Activated naive CD8-positive, alpha-beta T cell treated with anti-CD3 and anti-CD28 coated beads, Interleukin-2, amount 50 U/mL, for 16 hours (primary cell): ENCODE measurements around the gene SLC4A7.
"Not testable (repeated sequence)": the region's sequence is repeated elsewhere in the genome, so short reads cannot be mapped to it uniquely, and the experiment has no call there.

Experiments
- DNase-seq: peaks from one replicate; pipeline ENCODE4 v3.0.0-alpha.2; 2020; ENCODE audit warnings: low read depth, low spot score

Gene SLC4A7

GRCh38 chr3:27429909-27430308 is 54.3 kb downstream of the SLC4A7 start:
- DNase-seq = no peak

- DNase-seq = no peak
Observed at GRCh38 chr3:27428446-27428845, 55.7 kb downstream of the SLC4A7 start.

- no peak for DNase-seq
Observed at GRCh38 chr3:27426926-27427325, 57.3 kb downstream of the SLC4A7 start.

DNA sequence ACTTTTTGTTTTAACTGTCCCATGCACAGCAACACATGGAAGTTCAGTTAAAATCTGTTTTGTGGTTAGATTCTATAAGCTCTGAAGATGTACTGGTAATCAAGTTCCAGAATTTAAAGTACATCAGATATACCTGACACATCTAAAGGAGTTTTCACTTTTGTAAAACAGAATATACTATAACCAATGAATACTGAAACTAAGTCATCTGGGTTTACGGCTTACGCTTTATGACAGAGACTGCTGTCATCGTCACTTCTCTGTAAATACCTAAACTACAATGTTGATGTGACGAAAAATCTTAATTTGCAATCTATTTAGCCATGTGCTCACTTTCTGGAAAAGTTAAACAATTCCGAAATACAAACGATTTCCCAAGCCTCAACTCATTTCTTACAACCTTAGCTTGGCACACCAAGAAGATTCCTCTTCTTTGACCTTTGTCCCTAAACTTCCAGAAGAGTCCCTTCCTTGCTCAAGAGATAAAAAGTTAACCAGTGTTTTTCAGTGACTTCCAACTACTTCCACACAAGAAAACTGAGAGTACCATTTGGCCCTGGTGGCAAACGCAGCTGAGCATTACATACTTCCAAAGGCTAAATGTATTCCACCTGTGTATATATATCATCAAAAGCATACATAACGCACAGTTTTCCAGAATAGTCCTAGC is 58.2 kb downstream of the SLC4A7 start:
- no peak for DNase-seq

DNA sequence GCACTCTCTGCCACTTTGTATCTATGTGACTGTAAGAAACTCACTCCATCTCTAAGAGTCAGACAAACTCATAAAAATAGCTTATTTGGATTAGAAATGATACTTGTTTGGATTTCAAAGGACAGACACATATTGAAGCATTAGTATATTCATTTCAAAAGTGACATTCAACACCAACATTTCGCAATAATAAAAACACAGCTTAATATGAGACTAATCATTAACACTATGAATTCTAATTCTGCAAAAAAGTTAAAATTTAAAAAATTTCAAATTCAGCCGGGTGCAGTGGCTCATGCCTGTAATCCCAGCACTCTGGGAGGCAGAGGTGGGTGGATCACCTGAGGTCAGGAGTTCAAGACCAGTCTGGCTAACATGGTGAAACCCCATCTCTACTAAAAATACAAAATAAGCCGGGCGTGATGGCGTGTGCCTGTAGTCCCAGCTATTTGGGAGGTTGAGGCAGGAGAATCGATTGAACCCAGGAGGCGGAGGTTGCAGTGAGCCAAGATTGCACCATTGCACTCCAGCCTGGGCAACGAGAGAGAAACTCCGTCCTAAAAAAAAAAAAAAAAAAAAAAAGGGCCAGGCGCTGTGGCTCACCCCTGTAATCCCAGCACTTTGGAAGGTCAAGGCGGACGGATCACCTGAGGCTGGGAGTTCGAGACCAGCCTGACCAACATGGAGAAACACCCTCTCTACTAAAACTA is 59.2 kb downstream of the SLC4A7 start:
- DNase-seq = not testable (repeated sequence)

- DNase-seq = no peak
Observed at GRCh38 chr3:27423463-27423862, 60.7 kb downstream of the SLC4A7 start.

- DNase-seq = no peak
Observed at GRCh38 chr3:27422617-27423016, 61.6 kb downstream of the SLC4A7 start.

DNA sequence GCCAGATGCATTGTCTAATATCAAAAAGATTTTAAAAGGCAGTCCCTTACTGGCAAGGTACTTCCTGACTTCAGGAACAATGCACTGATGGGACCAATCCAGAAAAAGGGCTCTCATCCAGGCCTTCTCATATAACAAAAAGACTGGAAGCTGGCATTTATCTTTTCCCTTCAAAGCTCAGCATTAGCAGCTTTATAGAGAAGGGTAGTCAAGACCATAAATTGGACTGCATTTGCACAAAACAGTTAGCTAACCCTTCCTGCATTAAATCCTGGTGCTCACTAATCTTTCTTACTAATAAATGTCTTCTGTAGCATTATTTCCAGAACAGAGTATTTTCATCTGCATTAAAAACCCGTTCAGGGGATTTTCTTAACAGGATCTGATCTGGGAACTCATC is 69.0 kb downstream of the SLC4A7 start:
- DNase-seq = no peak

DNA sequence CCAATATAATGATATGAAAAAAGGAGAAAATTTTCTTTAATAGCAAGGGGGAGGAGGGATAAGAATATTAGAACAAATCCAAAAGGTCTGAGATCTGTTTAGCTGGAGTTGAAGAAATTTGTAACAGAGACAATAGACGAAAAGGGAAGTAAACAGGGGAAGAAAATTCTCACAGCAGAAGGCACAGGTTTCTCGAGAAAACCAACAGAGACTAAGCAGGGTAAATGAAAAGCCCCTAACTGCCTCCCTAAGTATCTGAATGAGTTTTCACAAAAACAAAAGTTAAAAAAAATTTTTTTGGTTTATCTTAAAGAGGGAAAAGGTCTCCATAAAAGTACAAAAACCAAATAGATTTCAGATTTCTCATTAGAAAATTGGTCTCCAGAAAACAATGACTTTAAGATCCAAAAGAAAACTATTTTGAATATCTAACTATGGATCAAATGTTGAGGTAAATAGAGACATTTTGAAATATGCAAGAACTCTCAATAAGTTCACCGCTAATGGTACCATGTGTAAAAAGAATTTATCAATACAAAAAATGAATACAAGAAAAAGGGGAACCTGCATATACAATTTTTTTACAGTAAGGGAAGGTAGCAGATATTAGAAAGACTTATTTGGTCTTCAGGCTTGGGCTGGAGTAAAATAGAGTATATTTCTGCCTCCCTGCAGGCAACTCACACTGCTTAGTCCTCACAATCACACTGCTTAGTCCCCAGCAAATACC is 91.1 kb downstream of the SLC4A7 start:
- DNase-seq = no peak

GRCh38 chr3:27392414-27392813 is 91.8 kb downstream of the SLC4A7 start:
- not testable (repeated sequence) for DNase-seq

DNA sequence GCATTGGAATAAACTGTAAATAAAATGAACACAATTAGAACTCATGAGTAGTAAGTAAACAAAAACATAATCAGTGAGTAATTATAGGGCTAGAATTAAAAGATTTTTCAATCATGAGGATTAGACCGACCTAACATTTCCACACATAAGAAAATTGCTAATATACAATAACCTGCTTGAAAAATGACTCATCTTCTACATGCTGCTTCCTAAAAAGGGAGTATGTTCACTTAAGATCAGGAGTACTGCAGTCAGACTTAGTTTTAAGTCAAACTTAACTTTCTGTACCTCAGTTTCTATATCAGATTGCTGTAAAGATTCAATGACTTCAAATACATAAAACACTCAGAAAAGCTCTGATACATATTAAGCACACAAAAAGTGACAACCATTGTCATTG is 92.4 kb downstream of the SLC4A7 start:
- DNase-seq = no peak

GRCh38 chr3:27387625-27388024 is 96.6 kb downstream of the SLC4A7 start:
- no peak for DNase-seq

DNA sequence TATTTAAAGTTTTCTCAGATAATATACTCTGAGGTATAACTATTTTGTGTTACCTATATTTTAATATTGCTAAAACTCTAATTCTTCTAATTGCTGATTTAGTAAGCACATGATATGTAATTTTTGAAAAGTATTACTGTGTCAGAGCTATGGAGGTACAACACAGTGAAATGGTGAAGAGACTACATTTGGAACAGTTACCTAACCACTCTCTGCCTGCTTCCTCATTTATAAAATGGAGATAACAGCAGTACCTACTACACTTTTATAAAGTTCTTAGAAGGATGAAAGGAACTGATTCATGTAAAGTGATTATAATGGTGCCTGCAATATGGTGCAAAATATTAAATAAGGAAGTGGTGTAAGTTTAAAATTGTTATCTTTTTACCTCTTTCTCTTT is 98.7 kb downstream of the SLC4A7 start:
- no peak for DNase-seq

DNA sequence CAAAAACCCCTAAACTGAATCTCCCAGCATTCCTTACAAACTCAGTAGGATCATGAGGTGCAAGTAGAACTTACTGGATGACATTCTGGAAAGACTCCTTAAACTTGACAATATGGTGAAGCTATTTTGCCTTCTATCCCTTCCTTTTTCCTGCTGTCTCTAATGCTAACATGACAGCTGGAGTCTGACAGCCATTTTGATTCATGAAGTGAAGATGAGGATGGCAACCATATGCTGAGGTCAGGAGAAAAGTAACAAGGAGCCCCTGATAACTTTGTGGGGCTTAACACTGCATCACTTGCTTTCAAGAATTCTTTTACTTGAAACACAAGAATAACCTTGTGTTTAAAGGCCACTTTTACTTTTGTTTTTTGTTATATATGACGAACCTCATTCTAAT is 100.0 kb downstream of the SLC4A7 start:
- DNase-seq = no peak

DNA sequence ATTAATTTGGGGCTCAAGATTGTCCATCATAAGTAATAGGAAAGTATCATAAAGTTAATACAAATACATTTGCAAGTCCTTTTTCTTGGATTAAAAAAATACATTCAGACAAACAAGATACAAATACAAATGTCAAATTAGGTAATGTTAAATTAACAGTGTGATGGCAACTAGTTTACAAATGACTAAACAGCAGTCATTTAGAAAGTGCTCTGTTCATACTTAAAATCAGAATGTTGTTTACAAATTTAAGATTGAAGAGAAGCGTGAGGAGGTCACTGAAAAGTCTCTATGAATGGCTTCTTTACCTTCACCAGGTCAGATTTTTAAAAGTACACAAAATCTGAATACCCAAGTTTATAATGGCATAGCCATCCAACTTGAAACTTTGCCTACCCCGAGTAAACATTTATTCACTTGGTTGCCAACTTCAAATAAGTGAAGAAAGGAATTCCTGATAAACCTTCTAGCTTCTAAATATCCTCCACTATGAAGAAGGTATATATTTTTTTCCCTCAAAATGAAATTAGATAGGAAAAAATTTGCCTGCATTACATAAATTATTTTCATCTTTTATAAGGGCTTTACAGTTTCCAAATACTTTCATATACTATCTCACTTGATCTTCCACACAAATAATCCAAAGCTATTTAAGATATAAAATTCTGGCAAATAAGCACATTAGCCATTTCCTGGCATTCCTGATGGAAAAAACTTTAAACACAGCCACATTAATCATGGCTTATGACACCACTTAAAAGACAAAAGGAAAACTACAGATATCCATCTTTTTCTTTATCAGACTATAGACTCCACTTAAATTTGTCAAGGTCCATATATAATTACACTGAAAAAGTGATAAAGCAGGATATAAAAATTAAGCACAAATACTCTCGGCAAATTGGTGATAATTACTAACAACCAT is 103.5 kb downstream of the SLC4A7 start:
- DNase-seq = no peak

GRCh38 chr3:27378331-27378730 is 105.9 kb downstream of the SLC4A7 start:
- DNase-seq = no peak

- no peak for DNase-seq
Observed at GRCh38 chr3:27376109-27376772, 107.9 kb downstream of the SLC4A7 start.

GRCh38 chr3:27368831-27369607 is 115.2 kb downstream of the SLC4A7 start, which contains the start of gene NEK10:
NEK10 (minus strand) TSS chr3:27369383; CDS start chr3:27352882, 16,501 bp downstream.
- peak; percentile 70 for DNase-seq

DNA sequence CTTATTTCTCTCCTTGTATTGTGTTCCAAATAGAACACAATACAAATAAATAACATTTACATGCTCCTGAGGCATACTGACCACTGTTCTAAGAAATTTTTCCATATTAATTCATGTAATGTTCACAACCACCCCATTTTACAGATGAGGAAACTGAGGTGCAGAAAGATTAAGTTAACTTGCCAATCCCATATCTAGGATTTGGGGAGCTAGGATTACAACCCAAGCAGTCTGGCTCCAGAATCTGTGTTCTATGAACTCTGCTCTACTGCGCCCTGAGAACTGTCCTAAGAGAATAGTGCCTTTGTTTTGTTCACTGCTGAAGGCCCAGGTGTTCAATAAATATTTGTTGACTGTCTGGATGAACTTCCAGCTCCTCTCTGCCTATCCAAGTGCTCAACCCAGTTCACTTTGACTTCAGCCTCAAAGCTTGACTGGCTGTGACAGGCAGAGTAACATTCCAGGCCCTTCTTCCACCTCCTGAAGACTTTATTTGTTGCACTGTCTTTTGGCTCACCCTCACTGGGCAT is 118.1 kb downstream of the SLC4A7 start:
- DNase-seq = no peak
